Choroid plexus epithelial cell (primary cell): ENCODE results near the gene LAMC1.

Experiments
- DNase-seq: peaks from one replicate; pipeline ENCODE4 v3.0.0-alpha.2; 2010; ENCODE audit warnings: low read depth
- H3K4me3 ChIP-seq: 2 replicates; pipeline ENCODE4 v1.5.1; 2011; ENCODE audit warnings: low read depth, mild to moderate bottlenecking, control low read depth, low read length, moderate library complexity
- CTCF ChIP-seq: conservative IDR thresholded peaks from 2 replicates; pipeline ENCODE4 v1.5.1; 2011; ENCODE audit warnings: low read depth, mild to moderate bottlenecking, control low read depth, inconsistent platforms, low read length, moderate library complexity

LAMC1 gene

GRCh38 chr1:183131166-183131565, 107.9 kb downstream of the LAMC1 start:
- DNase-seq = no peak
- TF ChIP-seq CTCF = no peak
- H3K4me3 ChIP-seq = no peak overlapping the region

GRCh38 chr1:183135336-183135735, 112.1 kb downstream of the LAMC1 start:
- no peak for TF ChIP-seq CTCF
- DNase-seq = peak; percentile 25
- no peak overlapping the region for H3K4me3 ChIP-seq

GRCh38 chr1:183137782-183138181, 114.6 kb downstream of the LAMC1 start:
- peak; percentile 42 for DNase-seq
- TF ChIP-seq CTCF = no peak
- H3K4me3 ChIP-seq = no peak overlapping the region

GRCh38 chr1:183138301-183138700, 115.1 kb downstream of the LAMC1 start:
- no peak for DNase-seq
- no peak overlapping the region for H3K4me3 ChIP-seq
- no peak for TF ChIP-seq CTCF

GRCh38 chr1:183139281-183139942, 116.2 kb downstream of the LAMC1 start:
- no peak for TF ChIP-seq CTCF
- H3K4me3 ChIP-seq = no peak overlapping the region
- peak; percentile 70 for DNase-seq

GRCh38 chr1:183140633-183141032, 117.4 kb downstream of the LAMC1 start:
- no peak overlapping the region for H3K4me3 ChIP-seq
- TF ChIP-seq CTCF = no peak
- no peak for DNase-seq

GRCh38 chr1:183142171-183142570, 119.0 kb downstream of the LAMC1 start:
- TF ChIP-seq CTCF = no peak
- DNase-seq = no peak
- H3K4me3 ChIP-seq = no peak overlapping the region
